Dermis microvascular lymphatic vessel endothelial cell (primary cell): ENCODE data around the gene ZBP1. TPM values are rescaled to one million over a fixed set of nuclear protein-coding genes. Genes with fewer than 3 reads are reported as not detected.

Experiments
- DNase-seq, 2 donors: peaks; one replicate each; pipeline versions ENCODE4 v3.0.0 to v3.0.0-alpha.2; 2010; ENCODE audit warnings: low read depth in 2 of 2
- total RNA-seq: library from RNA; depleted of rRNA; stranded (reverse); fragments of >200 nt; gene quantifications from 2 replicates; pipeline ENCODE4 v1.2.1, GENCODE V29; 2014

Gene ZBP1
- total RNA-seq, 1 donor from 2014 or later = not detected

GRCh38 chr20:57600320-57601210 is 19.7 kb downstream of the ZBP1 start:
- DNase-seq = no peak

GRCh38 chr20:57598491-57598890 is 21.7 kb downstream of the ZBP1 start:
- DNase-seq = no peak

- no peak for DNase-seq
Observed at GRCh38 chr20:57598060-57598459, 22.2 kb downstream of the ZBP1 start.

- peak in 1 of 2 donors; percentile 59 for DNase-seq
Observed at GRCh38 chr20:57596998-57597939, 23.0 kb downstream of the ZBP1 start.

GRCh38 chr20:57596358-57596757 is 23.9 kb downstream of the ZBP1 start:
- no peak for DNase-seq

DNA sequence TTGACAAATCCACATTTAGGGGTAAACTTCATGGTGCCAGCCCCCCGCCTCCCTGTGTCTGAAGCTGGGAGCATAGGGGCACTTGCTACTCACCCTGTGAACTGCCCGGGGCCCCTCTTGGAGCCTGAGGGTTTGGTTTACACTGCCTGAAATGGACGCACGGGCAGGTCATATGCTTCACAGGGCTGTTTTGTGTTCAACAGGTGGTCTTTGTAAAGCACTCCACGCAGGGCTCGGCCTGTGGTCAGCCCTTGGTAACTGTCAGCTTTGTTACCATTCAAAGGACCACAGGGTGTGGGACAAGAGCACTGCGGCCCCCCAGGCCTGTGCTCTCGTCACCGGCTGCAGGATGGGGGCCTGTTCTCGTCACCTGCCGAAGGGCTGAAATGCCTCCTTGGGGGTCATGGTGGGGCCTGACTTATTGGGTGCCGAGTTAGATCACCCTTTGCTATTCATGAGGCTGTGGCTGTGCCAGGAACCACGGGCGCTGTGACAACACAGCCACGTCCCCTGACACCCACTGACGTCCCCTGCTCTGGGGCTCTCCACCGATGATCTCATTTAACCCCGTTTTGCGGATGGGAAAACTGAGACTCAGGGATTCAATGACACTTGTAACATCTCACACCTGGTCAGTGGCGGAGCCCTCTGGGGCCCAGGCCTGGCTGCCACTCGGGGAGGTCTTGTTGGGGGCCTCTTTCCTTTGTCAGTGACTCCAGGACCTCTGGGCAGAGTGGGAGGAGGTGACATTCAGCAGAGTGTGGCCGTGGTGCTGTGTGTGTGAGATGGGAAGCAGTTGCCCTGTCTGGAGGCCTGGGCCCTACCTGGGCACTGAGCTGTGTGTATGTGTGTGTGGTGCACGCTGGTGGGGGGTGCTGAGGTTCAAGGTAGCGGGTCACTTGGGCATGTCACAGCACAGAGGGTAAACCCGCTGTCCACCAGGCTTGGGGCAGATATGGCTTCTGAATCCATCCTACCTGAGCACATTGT is 24.9 kb downstream of the ZBP1 start:
- no peak for DNase-seq

DNA sequence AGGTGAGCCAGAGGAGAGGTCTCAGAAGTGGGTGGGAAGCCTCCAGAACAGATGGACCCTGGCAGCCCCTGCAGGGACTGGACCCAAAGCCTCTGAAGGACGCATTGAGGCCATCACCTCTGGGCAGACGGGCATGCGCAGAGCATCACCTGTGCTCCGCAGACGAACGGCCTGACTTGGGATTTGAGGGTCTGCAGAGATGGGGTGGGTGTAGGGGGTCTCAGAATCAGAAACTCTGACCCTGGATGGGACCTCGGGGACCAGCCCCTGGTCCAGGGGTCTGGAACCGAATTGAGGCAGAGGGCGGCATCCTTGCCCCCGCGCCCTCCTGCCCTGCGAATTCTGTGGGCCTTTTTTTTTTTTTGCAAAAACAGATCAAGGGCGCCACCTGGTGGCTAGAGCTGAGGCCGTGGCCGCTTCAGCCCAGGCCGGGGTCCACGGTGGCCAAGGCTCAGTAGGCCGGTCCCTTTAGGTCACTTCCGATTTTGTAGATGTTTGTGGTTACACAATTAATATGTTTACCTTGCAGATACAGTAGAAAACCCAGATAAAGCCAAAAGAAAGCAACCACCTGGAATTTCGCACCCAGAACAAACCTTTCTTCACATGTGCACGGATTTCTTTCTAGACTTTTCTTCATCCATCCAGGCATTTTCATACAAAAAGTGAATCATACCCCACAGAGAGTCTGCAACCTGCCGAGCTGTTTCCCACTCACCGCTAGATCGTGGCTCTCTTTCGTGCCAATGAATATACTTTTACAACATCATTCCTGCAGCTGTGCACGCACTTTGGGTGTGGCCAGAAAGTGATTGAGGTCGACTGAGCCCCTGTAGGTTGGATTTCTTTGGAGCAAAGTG is 25.9 kb downstream of the ZBP1 start:
- DNase-seq = peak in 1 of 2 donors; percentile 30

- no peak for DNase-seq
Observed at GRCh38 chr20:57593134-57593886, 26.9 kb downstream of the ZBP1 start.

GRCh38 chr20:57592263-57593092 is 27.7 kb downstream of the ZBP1 start:
- DNase-seq = no peak

GRCh38 chr20:57591289-57592229 is 28.7 kb downstream of the ZBP1 start:
- no peak for DNase-seq

DNA sequence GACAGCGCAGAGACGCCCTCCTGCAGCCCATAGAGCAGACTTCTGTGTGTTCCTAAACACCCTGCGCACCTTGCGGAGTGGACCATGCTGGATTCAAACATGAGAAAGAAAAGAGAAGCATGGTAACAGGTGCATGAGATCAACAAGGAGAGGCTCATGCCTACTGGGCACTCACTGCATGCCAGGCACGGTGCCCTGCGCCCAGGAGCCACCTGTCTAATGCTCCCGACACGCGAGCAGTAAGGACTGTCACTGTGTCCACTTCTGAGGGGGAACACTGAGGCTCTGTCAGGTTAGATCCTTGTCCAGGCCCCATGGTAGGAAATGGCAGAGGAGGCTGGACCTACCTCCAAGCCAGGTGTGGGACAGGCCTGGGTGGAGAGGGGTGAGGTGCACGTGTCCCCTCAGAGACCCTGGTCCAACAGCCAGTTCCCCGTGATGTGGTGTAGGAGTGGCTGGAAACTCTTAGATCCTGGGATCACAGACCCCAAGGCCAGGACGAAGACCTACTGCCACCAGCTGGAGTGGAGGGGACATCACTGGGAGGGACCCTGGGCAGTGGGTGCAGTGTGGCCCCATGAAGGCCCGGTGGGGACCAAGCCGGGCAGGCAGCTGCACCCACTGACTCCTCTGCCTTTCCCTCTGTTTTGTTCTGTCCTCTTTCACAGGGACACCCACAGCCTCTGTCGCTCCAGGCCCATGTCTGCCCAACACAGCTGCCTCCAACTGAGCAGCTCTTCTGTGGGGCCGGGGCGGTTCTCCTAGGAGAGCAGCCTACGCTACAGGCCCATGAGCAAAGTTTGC is 29.5 kb downstream of the ZBP1 start:
- no peak for DNase-seq

DNA sequence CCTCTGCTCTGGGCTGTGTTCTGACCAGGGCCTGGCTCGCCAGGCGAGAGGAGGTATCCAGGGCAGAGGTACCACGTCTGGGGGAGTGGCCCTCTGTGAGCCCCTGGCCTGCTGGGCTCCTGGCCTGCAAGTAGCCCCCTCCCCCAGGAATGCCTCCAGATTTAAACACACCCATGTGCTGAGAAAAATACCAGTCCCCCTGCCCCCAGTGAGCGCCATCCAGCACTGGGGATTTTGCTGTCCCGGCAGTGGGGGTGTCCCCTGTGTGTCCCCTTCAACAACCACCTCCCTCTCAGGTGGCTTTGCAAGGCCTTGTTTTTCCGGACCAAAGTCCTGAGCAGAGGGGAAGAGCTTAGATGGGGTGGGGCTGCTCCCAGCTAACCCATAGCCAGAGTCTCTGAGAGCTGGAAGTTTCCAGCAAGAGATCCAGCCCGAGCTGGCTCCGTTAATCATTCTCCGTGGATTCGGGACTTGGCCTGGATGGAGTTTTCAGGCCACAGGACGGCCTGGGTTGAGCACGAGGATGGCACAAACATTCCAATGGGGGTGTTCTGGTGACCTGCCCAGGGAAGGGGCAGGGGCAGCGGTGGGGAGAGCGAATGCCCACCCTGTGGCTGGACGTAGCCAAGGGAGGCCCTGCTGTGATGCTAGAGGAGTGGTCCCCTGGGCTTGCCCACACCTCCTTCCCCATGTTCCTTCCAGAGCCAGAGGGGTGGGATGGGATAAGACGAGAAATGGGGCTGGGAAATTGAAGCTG is 30.3 kb downstream of the ZBP1 start:
- no peak for DNase-seq

DNA sequence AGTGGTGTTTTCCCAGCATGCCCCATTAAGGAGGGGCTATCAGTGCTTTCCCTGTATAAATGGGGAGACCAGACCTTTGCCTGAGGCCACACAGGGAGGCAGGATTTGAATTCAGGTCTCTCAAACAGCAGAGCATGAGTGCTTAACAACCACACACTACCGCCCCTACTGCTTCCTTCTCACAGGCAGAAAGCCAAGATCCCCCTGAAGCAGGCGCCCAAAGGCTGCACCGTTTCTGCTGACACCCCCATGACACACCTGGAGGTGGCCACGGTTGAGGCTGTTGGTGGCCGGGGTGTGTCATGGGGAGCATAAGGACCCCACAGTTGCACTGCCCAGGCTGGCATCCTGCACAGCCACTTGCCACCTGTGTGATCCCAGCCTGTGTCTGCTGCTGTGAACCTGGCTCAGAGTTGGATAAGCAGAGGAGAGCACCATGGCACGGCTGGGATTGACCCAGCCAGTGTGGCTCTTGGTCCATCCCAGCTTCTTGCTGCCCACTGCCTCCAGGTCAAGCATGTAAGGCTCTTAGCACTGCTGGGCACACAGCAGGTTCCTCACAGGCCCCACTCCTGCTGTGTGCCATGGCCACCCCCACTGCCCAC is 31.0 kb downstream of the ZBP1 start:
- DNase-seq = no peak

DNA sequence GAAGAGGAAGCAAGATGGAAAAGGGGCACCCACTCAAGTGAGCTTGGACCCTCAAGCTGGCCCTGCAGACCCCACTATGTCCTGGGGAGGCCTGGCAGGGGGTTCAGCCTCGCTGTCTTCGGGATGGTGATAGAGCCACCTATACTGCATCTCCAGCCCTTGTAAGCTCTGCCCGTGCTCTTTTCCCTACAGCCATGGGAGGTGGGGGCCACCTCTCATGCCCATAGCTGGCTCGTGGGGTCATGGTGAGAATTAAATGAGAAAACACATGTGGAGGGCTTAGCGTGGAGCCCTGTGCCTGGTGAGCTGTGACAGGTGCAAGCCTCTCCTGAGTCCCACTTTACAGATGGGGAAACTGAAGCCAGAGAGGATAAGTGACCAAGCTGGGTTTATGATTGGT is 31.6 kb downstream of the ZBP1 start:
- DNase-seq = no peak

GRCh38 chr20:57587989-57588377 is 32.2 kb downstream of the ZBP1 start:
- no peak for DNase-seq
